ENCODE measurements around the gene SCYL3.

DNA sequence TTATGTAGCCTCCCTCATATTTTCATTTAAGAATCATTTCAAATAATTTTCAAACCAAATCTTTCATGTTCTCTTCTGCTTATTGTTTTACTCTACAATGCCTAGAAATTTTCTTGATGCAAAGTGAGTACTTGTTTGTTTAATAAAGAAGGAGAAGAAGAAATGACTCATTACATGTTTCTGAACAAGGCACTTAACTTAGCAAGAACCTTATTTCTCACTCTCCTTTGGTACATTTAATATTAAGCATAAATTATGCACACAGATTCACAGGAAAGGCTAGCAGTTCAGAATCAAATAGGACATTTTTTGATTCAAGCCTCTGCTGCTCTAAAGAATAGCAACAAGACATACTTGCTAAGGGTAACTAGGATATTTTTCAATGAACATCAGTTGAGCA lies 9.1 kb downstream of the SCYL3 start:
- no peak for TF ChIP-seq ZNF274 (CRISPR knock-in tag; IDR thresholded peaks at IDR 0.05)
- no peak for TF ChIP-seq PHF8 (CRISPR knock-in tag; IDR thresholded peaks at IDR 0.05)

Measured in HepG2 (cell line).